ENCODE data around the gene LIMS2.

LIMS2 gene

DNA sequence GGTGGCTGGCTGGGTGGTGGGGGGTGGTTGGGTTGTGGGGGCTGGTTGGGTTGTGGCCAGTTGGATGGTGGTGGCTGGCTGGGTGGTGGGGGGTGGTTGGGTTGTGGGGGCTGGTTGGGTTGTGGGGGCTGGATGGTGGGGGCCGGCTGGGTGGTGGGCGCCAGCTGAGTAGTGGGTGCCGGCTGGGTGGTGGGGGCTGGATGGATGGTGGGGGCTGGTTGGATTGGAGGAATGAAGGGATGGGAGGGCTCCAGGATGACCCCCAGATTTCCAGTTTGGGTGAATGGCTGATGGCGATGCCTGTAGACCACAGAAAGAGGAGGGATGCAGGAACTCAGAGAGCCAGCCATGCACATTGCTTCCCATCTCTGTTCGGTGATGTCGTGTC is 56.1 kb downstream of the LIMS2 start:
- no peak for FAIRE-seq

DNA sequence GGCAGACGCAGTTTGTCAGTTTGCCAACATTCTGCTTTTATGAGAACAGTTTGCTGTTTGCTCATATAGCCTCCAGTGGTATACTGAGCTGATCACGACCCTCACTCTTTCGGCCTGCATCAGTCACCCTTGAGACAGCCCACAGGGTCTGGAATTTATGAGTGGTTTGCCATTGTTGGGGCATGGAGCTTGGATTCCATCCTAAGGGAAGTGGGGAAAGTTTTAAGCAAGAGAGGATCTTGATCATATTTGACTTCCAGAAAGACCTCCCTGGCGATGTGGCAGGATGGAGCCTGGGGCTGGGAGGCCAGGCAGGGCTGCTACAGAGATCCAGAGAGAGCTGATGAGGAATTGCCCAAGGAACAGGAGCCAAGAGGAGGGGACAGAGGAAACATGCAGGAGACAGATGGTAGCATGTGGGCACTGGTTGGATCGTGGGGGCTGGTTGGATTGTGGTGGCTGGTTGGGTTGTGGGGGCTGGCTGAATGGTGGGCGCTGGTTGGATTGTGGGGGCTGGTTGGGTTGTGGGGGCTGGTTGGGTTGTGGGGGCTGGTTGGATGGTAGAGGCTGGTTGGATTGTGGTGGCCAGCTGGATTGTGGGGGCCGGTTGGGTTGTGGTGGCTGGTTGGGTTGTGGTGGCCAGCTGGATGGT is 56.7 kb downstream of the LIMS2 start:
- no peak for FAIRE-seq

GRCh38 chr2:127615511-127616166 is 59.7 kb downstream of the LIMS2 start:
- no peak for FAIRE-seq

GRCh38 chr2:127614731-127615130 is 60.6 kb downstream of the LIMS2 start:
- FAIRE-seq: no peak

- FAIRE-seq: no peak
These were observed 61.1 kb downstream of the LIMS2 start for GRCh38 chr2:127614246-127614645.

DNA sequence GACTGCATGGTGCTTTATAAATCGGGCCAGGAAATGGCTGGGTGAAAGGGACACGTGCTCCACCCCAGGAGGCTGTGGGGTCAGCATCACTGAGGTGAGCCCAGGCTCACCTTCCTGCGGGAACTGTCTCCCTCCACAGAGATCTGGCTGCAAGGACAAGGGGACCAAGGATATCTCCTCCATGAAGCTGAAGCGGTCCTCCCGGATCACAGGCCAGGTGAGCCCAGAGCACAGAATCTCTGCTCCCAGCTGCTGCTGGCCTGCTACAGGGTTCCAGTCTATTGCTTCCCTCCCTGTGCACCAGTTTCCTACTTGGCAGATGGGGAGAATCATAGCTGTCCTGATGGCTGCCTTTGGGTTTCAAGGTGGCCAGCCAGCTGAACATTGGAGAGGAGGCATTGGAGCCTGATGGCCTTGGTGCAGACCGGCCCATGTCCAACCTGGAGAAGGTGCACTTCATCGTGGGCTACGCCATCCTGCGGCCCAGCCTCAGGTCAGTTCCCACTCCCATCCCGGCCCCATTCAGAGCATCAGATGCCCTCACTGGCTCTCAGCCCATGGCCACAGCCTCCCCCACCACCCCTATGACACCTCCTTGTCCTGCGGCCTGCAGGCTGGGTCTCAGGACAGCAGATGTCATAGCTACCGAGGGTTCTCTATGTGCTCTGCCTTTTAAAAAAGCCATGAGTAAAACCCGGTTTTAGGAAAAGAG is 63.1 kb downstream of the LIMS2 start:
- FAIRE-seq: no peak

DNA sequence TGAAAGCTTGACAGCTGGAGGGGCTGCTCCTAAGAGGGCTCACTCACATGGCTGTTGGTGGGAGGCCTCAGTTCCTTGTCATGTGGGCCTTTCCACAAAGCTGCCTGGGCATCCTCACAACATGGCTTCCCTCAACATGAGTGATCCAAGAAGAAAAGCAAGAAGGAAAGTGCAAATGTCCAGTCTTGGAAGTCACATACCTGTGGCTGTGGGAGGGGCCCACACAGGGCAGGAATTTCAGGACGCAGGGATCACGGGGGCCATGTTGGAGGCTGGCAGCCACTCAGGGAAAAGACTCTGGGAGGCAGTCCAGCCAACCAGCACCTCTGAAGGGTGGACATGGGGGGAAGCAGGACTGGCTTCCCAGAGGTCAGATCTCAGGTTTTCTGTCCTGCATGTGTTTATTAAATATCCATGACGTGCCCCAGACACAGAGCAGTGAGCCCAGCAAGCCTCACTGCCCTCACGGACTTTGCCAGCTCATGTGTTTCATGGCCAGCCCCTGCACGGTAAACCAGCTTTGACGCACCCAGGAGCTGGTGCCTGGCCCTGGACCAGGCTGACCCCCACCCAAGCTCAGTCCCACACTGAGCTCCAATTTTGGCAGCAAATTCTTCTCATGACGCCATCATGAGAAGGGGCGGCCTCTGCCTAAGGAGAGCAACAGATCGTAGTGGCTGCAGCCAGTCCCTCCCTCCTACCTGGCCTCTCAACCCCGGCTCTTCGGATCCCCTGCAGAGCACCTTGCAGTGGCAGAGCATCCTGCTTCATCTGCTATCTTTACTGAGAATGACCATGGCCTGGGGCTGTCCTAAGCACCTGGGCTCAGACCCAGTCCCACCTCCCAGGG is 64.0 kb downstream of the LIMS2 start:
- FAIRE-seq: no peak

- FAIRE-seq: no peak
These were observed 64.8 kb downstream of the LIMS2 start for GRCh38 chr2:127610561-127610960.

DNA sequence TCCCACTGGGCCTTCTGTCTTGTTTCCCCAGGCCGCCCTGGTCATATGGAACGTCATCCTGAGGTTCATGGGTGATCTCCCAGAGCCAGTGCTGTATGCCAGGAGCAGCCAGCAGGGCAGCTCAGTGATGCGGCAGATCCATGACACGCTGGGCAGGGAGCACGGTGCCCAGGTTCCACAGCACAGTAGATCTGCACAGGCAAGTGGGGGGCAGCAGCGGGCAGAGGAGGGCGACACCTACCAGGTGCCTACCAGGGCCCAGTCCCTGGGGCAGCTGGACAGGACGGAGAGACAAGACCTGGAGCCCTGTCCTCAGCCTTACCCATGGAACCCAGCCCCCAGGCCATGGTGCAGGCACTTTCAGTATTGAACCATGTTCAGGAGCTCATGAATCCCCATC is 65.5 kb downstream of the LIMS2 start:
- FAIRE-seq: no peak

DNA sequence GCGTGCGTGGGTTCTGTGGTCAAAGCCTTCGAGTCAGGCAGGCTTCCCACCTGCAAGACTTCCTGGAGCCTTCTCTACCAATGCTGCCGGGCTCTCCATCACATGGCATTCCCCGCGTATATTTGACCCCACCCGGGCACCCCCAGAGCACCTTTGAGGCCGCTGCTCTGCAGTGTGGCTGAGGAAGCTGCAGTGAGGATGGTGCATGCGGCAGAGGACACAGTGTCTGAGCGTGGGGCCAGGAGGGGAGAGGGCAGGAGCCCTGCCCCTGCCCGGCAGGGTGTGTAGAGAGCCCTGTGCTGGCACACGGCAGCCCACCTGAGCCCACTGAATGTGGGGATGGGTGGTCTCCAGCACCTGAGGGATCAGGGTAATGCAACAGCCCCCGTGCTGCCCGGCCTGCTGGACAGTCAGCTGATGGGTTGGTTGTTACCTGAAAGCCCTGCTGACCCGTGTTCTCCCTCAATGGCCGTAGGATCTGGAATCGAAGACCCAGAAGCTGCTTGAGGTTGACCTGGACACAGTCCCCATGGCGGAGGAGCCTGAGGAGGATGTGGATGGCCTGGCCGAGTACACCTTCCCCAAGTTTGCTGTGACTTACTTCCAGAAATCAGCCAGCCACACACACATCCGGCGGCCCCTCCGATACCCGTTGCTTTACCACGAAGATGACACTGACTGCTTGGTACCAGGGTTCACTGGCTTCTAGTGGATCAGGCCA is 66.1 kb downstream of the LIMS2 start:
- no peak for FAIRE-seq

DNA sequence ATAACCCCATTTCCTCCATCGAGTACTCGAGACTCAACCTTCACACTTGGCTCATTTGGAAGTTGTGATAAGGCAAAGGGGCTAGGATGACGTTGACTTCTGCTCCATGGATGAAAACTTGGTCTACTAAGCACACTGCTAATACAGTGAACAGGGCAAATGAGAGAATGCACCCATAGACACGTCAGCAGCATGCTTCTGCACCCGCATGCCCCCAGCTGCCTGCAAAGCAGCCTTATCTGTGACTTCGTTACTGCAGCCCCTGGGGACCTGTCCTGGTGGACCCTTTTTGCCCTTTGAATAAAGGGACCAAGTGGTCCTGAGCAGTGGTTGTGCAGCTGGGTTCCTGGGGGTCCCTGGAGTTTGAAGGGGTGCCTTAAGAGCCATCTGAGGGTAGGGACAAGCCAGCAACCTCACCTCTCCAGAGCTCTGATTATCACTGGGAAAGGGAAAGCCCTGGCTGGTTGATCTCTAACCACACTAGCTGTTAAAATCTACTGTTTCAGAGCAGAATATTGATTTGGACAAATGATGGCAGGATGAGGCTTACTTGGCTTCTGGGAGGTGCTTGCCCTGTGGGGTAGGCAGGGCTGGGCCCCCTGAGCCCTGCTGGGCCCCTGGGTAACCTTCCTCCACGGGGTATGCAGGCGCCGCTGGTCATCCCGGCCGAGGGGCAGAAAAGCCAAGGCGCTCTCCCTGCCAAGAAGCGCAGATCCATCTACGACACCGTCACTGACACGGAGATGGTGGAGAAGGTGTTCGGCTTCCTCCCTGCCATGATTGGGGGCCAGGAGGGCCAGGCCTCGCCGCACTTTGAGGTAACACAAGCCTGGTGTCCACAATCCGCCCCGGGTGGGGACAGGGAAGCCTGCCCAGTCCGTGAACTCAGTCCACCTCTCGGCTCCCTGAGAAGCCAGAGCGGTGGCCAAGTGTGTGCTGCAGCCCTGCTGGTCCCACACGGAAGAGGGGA is 67.0 kb downstream of the LIMS2 start:
- no peak for FAIRE-seq

- FAIRE-seq: no peak
These were observed 67.9 kb downstream of the LIMS2 start for GRCh38 chr2:127607399-127607908.

DNA sequence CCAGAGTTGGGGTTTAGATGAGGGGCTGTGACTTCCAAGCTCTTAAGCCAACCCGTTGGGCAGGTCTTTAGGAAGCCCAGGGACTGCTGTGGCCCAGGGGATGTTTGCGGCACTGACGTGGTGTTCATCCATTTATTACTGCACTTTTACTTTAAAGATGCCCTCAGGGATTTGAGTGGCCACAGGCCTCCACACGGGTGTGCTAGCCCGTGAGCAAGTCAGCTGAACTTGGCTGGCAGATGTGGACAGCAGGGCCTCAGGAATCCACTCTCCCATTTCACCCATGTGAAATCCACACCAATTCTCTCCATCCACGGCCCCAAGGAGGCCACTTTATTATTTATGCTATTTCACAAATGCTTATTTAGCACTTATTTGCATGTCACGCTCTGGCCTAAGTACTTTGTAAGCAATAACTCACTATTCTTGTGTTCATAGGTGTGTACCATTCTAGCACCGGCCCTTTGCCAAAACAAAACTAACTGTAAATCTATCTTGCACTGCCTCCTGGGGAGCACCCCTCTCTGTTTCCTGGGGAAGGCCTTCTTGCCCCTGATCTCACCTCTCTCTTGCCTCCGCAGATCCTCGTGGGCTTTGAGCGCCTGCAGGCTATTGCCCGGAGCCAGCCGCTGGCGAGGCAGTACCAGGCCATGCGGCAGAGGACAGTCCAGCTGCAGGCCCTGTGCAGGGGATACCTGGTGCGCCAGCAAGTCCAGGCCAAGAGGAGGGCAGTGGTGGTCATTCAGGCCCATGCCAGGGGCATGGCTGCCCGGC is 68.5 kb downstream of the LIMS2 start:
- no peak for FAIRE-seq

GRCh38 chr2:127605691-127606263 is 69.6 kb downstream of the LIMS2 start:
- FAIRE-seq: no peak

DNA sequence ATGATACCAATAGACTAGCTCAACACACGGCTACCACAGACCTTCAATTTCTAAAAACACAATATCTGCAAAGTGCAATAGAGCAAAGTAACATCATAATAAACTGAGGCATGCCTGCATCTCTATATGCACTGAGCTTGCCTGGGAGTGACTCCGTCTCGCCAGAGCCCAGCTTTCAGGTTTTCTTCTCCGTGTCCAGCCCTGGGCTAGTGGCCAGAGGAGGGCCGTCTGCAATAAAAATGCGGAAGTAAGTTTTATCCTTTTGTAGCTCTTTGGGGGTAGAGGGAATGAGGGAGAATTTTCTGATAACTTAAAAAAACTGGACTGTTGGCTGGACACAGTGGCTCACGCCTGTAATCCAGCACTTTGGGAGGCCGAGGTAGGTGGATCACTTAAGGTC is 70.3 kb downstream of the LIMS2 start:
- FAIRE-seq: no peak

GRCh38 chr2:127599211-127599610 is 76.1 kb downstream of the LIMS2 start:
- FAIRE-seq: no peak

DNA sequence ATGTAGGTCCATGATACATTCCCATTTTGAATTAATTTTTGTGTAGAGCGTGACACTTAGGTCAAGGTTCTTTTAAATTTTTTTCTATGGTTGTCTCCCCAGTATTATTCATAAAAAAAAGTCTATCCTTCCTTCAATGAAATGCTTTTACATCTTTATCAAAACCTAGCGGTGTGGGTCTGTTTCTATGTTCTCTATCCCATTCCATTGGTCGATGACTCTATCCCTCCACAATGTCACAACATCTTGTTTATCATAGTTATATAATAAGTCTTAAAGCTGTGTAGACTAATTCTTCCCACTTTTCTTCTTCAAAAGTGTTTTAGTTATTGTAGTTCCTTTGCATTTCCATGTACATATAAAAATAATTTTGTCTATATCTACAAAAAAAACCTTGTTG is 76.6 kb downstream of the LIMS2 start:
- FAIRE-seq: no peak

DNA sequence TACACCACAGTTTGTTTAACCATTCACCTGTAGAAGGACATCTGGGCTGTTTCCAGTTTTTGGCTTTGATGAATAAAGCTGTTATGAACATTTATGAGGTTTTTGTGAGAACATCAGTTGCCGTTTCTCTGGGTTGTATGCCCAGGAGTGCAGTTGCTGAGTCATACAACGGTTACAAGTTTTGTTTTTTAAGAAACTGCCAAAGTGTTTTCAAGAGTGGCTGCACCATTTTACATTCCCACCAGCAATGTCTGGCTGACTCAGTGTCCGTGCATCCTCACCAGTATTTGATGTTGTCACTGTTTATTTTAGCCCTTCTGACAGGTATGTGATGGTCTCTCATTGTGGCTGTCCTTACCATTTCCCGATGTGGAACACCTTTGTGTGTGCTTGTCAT is 77.3 kb downstream of the LIMS2 start:
- no peak for FAIRE-seq

GRCh38 chr2:127597046-127597983 is 78.0 kb downstream of the LIMS2 start:
- FAIRE-seq: no peak

Measured in A204.1 (cell line).